PC-3 (cell line): ENCODE results near the gene UBAP2L. TPM values are rescaled to one million over a fixed set of nuclear protein-coding genes. Genes with fewer than 3 reads are reported as not detected.

Source experiments
- ATAC-seq: fragments of 200-7000 bp; cut with Tn5 transposase; 2 replicates; pipeline ENCODE4 v1.9.1; 2020; ENCODE audit warnings: mild to moderate bottlenecking, moderate library complexity
- BruUV-seq: library from RNA; stranded (reverse); fragments of 400-500 nt; replicated peaks from 2 replicates; lab custom pipeline; 2021; lab: Mats Ljungman, UMichigan
- CTCF ChIA-PET: fragments of 300-600 bp; sonication (Branson Sonifier 250); formaldehyde crosslinking; loops from one replicate; lab custom pipeline; 2022; ENCODE audit warnings: antibody characterized with exemption; lab: Charles Lee
- POLR2A ChIA-PET: fragments of 300-600 bp; sonication (Branson Sonifier 250); formaldehyde crosslinking; loops from one replicate; lab custom pipeline; 2022; ENCODE audit warnings: antibody characterized with exemption; ENCODE audit not compliant: unreplicated experiment; lab: Charles Lee
- DNase-seq: peaks from one replicate; pipeline ENCODE4 v3.0.0-alpha.2; 2015
- H2AFZ ChIP-seq: fragments of 300-600 bp; sonication (generic); 2 replicates; pipeline ENCODE4 v1.6.0; 2016; ENCODE audit warnings: antibody characterized with exemption, low read length
- H3F3A ChIP-seq: fragments of 300-600 bp; sonication (generic); one replicate; pipeline ENCODE4 v1.6.0; 2017; ENCODE audit warnings: antibody characterized with exemption, low read length, control low read depth, mild to moderate bottlenecking; ENCODE audit not compliant: unreplicated experiment
- H3K27ac ChIP-seq: fragments of 300-600 bp; sonication (generic); 2 replicates; pipeline ENCODE4 v1.5.1; 2016; ENCODE audit warnings: mild to moderate bottlenecking, low read length
- H3K27me3 ChIP-seq: fragments of 300-600 bp; sonication (generic); 2 replicates; pipeline ENCODE4 v1.6.1; 2016; ENCODE audit warnings: low read length, mixed read lengths
- H3K36me3 ChIP-seq: fragments of 300-600 bp; sonication (generic); 2 replicates; pipeline ENCODE4 v1.6.1; 2016; ENCODE audit warnings: low read depth, mixed run types, low read length, mixed read lengths
- H3K4me1 ChIP-seq: fragments of 300-600 bp; sonication (generic); 2 replicates; pipeline ENCODE4 v1.5.1; 2016; ENCODE audit warnings: low read length; ENCODE audit not compliant: insufficient read depth
- H3K4me2 ChIP-seq: fragments of 300-600 bp; sonication (generic); 2 replicates; pipeline ENCODE4 v1.6.0; 2016; ENCODE audit warnings: low read length
- H3K4me3 ChIP-seq: fragments of 300-600 bp; sonication (generic); 2 replicates; pipeline ENCODE4 v1.5.1; 2016; ENCODE audit warnings: mild to moderate bottlenecking, low read length, mixed read lengths
- H3K79me2 ChIP-seq: fragments of 300-600 bp; sonication (generic); 2 replicates; pipeline ENCODE4 v1.6.1; 2017; ENCODE audit warnings: low read length, mixed read lengths
- H3K9ac ChIP-seq: fragments of 300-600 bp; sonication (generic); 2 replicates; pipeline ENCODE4 v1.6.0; 2016; ENCODE audit warnings: mild to moderate bottlenecking, low read length
- H3K9me2 ChIP-seq: fragments of 300-600 bp; sonication (generic); replicated peaks from 2 replicates; pipeline ENCODE4 v1.6.1; 2016; ENCODE audit warnings: mixed run types, low read length, mixed read lengths
- H3K9me3 ChIP-seq: fragments of 300-600 bp; sonication (generic); 2 replicates; pipeline ENCODE4 v1.6.1; 2016; ENCODE audit warnings: low read length, mixed read lengths
- H4K20me1 ChIP-seq: fragments of 300-600 bp; sonication (generic); 2 replicates; pipeline ENCODE4 v1.6.1; 2016; ENCODE audit warnings: low read length, mixed read lengths
- CTCF ChIP-seq: fragments of 300-600 bp; sonication (generic); conservative IDR thresholded peaks from 2 replicates; pipeline ENCODE4 v1.5.1; 2017; ENCODE audit warnings: antibody characterized with exemption, low read depth, mild to moderate bottlenecking, low read length
- EZH2 ChIP-seq: fragments of 300-600 bp; sonication (generic); IDR thresholded peaks from one replicate; pipeline ENCODE4 v1.6.1; 2017; ENCODE audit warnings: antibody characterized with exemption, mild to moderate bottlenecking, low read length; ENCODE audit not compliant: unreplicated experiment
- EZH2phosphoT487 ChIP-seq: fragments of 300-600 bp; sonication (generic); IDR thresholded peaks from 2 replicates; pipeline ENCODE4 v1.6.1; 2018; ENCODE audit warnings: mild to moderate bottlenecking, antibody characterized with exemption, low read length, borderline replicate concordance
- intact Hi-C: fragments of 100-400 bp; cut with micrococcal nuclease; formaldehyde crosslinking; loops from 2 replicates; pipeline ENCODE4 v1.9.0; 2023
- total RNA-seq: library from RNA; depleted of rRNA; stranded (reverse); fragments of >200 nt; gene quantifications from 2 replicates; pipeline ENCODE4 v1.2.3, GENCODE V29; 2014

UBAP2L gene
- total RNA-seq, 1 experiment from 2014 or later: 128 TPM

GRCh38 chr1:154192476-154192875 lies 28.3 kb upstream of the UBAP2L start:
- Histone ChIP-seq H3K9ac (no peak overlapping the region), H3K27ac (no peak overlapping the region), H4K20me1 (no peaks in the 10 kb centered on the region), H3K36me3 (no peaks in the 10 kb centered on the region), H3F3A (no peaks in the 10 kb centered on the region), H3K4me1 (peaks cover 6% of the 10 kb centered on the region; the same call in 1 of the 2 replicates), H3K9me2 (no peaks in the 10 kb centered on the region), H3K4me2 (no peak overlapping the region), H3K27me3 (peaks cover 27% of the 10 kb centered on the region), H3K79me2 (no peaks in the 10 kb centered on the region), H2AFZ (no peak overlapping the region), H3K9me3 (no peaks in the 10 kb centered on the region), H3K4me3 (no peak overlapping the region)
- no TSS peak for BruUV-seq
- CTCF ChIA-PET: no interaction called here
- POLR2A ChIA-PET: no interaction called here
- no peak for TF ChIP-seq EZH2phosphoT487
- no peak for TF ChIP-seq EZH2
- TF ChIP-seq CTCF: no peak
- no peak for DNase-seq
- intact Hi-C loops: no loop called here
- no peak for ATAC-seq

GRCh38 chr1:154193821-154194220 lies 26.9 kb upstream of the UBAP2L start:
- Histone ChIP-seq H4K20me1 (no peaks in the 10 kb centered on the region), H3F3A (no peaks in the 10 kb centered on the region), H3K4me2 (no peak overlapping the region), H3K4me1 (peaks cover 6% of the 10 kb centered on the region; the same call in 1 of the 2 replicates), H2AFZ (peak overlapping the region; percentile 50), H3K4me3 (no peak overlapping the region), H3K27ac (no peak overlapping the region), H3K27me3 (peaks cover 27% of the 10 kb centered on the region), H3K79me2 (no peaks in the 10 kb centered on the region), H3K9ac (no peak overlapping the region), H3K36me3 (no peaks in the 10 kb centered on the region), H3K9me3 (no peaks in the 10 kb centered on the region), H3K9me2 (no peaks in the 10 kb centered on the region)
- ChIA-PET CTCF (no interaction called here), POLR2A (interaction anchor here (0.5 kb wide), 1 partner anchor 90 kb away, joined by 4 read pairs; no protein-coding TSS in a partner anchor)
- DNase-seq (peak; percentile 62), ATAC-seq (peak; percentile 41)
- no TSS peak for BruUV-seq
- intact Hi-C loops: no loop called here
- TF ChIP-seq EZH2: no peak
- TF ChIP-seq CTCF: no peak
- no peak for TF ChIP-seq EZH2phosphoT487
